Renal cortical epithelial cell (primary cell): ENCODE data around the gene USP44. TPM values are rescaled to one million over a fixed set of nuclear protein-coding genes. Genes with fewer than 3 reads are reported as not detected.
"Not testable (repeated sequence)": the region's sequence is repeated elsewhere in the genome, so short reads cannot be mapped to it uniquely, and the experiment has no call there.

Source experiments
- DNase-seq: peaks from one replicate; pipeline ENCODE4 v3.0.0-alpha.2; 2011; ENCODE audit warnings: low read depth
- total RNA-seq: library from RNA; depleted of rRNA; stranded (reverse); fragments of >200 nt; gene quantifications from 2 replicates; pipeline ENCODE4 v1.2.3, GENCODE V29; 2014

Gene USP44
- total RNA-seq, result 4.2 and 7.2 TPM in 2 replicates

DNA sequence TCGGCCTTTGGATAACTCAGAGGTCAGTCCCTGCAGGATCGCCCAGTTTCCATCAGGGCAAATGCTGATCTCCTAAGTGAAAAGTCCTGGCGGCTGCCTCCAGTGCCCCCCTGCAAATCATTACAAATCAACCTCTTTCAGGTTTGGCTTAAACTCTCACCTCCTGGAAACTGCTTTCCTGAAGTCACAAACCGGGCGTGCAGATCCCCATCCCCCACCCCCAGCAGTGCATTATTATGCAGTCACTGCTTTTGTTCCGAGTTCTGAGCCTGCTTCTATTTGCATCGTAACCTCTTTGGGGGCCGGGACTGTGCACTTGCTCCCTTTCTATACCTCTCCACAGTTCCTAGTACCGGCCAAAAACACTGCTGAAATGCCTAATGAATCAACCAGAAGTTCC is at the start of gene USP44:
TSS of gene USP44 (minus strand) at position 172 of the 400 bp plus-strand sequence. CDS start 17,220 bp downstream, outside the sequence.
- no peak for DNase-seq

GRCh38 chr12:95600567-95600966 is 49.3 kb upstream of the USP44 start:
- no peak for DNase-seq

- DNase-seq, result no peak
These were observed 48.6 kb upstream of the USP44 start for GRCh38 chr12:95599880-95600279.

DNA sequence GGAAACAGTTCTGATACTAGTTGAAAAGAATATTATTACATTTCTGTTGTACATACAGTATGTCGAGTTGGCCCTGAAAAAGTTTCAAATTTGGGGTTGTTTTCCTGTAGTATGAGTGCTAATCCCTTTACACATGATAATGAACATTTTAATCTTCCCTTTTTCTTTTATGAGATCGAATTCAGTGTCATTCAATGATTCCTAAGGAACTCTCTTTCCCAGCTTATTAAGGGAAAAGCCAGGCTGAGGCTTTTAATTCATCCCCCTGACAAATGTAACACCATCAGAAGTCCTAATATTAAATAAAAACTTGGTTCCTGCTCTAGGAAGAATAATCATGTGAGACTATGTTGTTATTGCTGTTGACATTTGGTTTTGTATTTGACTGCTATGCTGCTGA is 42.9 kb upstream of the USP44 start:
- DNase-seq, result no peak

DNA sequence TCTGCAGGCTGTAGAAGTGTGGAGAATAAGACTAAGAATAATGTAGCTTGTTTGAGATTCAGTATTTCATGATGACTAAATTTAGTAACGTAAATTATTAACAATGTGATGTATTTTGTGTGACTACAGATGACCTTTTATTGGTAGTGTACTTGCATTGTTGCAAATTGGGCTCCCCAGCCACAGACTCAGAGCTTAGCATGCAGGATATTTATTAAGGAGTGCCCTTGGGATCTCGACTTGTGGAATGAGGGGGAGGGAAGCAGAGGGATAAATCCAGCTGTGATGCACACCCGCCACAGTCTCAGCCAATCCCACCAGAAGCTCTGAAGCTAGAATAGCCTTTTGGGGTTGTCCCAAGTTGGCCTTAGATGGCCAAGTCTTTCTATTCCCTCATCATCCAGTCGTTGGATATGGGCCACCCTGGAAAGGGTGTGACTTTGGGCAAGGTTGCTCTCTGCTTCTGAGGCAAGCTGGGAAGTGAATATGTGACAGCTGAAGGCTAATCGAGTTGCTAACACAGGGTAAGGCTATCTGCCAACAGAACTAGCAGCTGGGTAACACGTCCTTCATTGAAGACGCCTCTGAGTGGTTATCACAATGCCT is 42.1 kb upstream of the USP44 start:
- DNase-seq, result peak; percentile 46

DNA sequence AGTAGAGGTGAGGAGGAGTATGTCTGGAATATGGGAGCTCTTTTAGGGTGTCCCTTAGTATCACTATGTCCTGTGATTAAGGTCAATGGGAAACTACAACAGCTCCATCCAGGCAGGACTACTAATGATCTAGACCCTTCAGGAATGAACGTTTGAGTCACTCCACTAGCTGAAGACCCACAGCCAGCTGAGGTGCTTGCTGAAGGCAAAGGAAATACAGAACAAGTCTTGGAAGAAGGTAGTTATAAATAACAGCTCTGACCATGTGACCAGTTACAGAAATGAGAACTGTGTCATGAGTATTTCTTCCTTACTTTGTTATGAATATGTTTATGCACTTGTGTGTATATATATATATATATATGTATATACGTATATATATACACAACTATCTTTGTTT is 40.5 kb upstream of the USP44 start:
- DNase-seq, result peak; percentile 57

DNA sequence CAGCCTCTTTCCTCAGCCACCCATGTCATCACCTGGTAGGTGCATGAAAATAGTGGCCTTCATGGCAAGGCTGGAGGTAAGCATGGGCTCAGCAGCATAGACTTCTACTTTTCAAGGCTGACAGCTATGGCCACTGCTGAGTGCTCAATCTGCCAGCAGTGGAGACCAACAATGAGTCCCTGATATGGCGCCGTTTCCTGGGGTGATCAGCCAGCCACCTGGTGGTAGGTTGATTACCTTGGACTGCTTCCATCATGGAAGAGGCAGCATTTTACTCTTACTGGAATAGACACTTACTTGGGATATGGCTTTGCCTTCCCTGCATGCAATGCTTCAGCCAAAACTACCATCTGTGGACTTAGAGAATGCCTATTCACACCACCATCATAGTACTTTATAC is 39.5 kb upstream of the USP44 start:
- DNase-seq, result no peak

DNA sequence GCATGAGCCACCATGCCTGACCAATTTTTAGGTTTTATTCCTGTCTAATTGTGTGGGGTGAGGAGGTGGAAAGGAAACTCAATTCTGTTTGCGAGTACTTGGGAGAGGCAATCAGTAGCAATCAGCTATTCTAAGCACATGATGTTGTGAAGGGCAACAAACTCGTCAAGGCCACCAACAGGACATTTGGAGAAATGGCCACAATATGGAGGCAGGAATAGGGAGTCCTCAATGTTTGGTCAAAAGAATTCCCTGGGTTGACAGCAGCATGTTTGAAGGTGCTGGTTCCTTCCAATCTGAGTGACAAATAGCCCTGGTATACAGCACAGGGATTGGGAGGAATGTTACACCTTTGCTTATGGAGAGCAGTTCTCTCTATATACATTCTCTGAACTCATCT is 32.7 kb upstream of the USP44 start:
- no peak for DNase-seq

GRCh38 chr12:95582230-95583058 is 31.2 kb upstream of the USP44 start:
- peak; percentile 65 for DNase-seq

GRCh38 chr12:95577820-95578219 is 26.5 kb upstream of the USP44 start:
- no peak for DNase-seq

DNA sequence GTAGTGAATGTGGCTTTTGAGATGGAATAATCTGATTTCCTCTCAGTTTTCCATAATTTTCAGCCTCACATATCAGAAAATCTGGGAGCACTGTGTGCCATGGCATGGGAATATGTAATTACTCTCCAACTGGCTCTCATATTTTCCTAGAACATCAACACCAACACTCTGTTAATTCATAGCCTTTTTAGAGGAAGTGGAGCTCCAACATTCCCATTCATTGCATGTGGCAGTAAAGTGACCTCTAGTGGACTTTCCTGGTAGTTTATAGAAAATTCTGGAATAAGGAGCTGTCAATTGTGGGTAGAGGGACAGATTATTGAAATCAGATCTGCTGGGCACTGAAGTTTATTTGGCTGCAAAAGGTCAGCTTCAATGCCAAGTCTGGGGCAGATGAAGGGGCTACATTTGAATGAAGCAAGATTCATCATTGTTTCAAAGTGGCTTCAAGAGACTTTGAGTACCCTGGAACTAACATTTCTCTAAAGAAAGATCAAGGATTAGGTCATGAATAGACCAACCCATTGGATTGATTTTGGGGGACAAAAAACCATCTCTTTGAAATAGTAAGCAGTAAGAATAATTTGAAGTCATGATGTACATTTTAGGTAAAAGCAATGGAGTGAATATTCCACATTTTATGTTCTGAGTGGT is 23.6 kb upstream of the USP44 start:
- DNase-seq, result peak; percentile 61

DNA sequence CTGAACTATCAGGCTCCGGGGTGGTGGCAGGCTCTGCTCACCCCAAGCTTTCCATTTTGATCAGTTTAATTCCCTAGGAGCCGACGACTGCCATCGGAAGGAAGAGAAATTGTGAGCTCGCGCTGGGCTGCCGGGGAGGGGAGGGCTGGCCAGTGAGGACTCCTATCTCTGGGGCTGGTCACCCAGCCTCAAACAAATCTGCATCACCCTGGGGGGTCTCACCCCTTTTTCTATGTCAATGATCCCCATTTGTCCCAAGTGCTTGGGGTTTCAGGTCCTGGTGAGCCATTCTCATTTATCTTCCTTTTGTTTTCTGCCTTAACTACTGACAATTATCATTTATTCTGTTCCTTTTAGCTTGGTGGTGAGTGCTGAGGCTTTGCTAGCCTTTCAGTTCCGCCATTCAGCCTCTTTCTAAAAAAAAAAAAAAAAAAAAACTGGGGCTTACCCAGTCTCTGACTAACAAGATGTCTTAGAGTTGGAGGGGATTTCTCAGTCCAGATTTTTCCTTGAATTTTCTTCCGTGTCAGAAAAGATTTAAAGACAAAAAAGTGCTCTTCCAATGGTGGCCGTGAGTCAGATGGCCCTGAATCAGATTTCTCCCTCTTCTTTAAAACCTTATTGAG is 22.8 kb upstream of the USP44 start:
- DNase-seq, result no peak

DNA sequence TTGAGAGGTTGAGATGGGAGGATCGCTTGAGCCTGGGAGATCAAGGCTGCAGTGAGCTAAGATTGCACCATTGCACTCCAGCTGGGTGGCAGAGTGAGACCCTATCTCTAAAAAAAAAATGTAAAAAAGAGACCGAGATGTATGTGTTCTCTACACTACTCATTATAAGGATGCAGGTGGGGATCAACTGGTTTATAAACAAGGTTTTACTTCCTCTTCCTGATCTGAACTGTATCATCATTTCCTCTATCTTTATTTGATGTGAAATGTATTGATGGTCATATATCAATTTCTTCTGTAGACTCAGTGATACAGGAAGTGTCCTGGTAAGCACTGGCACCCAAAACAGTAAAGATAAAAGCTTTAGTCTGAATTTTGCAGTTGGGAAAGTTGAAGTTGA is 20.1 kb upstream of the USP44 start:
- no peak for DNase-seq

- DNase-seq, result not testable (repeated sequence)
These were observed 16.8 kb upstream of the USP44 start for GRCh38 chr12:95568045-95568444.

- no peak for DNase-seq
These were observed 6.3 kb upstream of the USP44 start for GRCh38 chr12:95557625-95558024.

DNA sequence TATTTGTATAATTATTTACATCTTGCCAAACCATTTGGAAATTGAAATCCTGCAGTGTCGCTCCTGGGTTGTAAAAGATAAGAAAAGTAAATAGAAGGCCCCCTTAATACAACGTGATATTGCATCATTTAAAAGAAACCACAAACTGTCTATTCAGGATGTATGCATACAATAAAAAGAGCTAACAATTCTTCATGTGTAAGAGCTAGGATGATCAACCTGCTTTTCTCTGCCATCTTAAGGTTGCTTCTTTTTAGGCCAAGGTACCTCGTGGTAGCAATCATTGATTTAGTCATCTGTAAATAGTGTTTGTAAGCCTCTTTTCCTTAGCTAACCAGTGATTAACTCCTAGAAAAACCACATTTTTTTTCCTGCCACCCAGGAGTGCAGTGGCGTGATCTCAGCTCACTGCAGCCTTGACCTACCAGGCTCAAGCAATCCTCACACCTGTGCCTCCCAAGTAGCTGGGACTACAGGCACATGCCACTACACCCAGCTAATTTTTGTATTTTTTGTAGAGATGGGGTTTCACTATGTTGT is 3.3 kb upstream of the USP44 start:
- no peak for DNase-seq

DNA sequence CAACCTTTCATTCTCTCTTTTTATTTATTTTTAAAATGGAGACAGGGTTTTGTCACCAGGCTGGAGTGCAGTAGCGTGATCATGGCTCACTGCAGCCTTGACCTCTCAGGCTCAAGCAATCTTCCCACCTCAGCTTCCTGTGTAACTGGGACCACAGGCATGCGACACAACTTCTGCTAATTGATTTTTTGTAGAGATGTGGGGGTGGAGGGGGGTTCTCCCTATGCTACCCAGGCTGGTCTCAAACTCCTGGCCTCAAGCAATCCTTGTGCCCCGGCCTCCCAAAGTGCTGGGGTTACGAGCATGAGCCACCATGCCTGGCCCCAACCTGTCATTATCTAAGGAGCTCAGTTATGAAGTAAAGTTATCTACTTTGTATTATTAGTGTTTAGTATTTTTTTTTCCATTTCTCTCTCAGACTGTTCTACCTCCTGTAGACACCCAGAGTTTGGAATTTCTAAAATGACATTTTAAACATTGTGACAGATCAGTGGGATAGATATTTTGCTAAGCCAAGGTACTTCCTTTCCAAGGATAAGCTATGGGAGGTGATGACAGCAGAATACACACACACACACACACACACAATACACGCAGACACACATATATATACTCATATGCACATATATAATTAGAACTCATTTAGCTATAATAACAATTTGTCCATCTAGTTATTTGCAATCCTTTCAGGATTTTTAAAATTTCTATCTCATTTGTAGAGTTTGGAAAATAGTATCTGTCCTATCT is 2.1 kb upstream of the USP44 start:
- no peak for DNase-seq

GRCh38 chr12:95551913-95552516 is 739 bp upstream of the USP44 start:
- no peak for DNase-seq

GRCh38 chr12:95549392-95550084 is 1.7 kb downstream of the USP44 start:
- DNase-seq, result no peak
